Measurements from ENCODE around the gene TMEM202.

DNA sequence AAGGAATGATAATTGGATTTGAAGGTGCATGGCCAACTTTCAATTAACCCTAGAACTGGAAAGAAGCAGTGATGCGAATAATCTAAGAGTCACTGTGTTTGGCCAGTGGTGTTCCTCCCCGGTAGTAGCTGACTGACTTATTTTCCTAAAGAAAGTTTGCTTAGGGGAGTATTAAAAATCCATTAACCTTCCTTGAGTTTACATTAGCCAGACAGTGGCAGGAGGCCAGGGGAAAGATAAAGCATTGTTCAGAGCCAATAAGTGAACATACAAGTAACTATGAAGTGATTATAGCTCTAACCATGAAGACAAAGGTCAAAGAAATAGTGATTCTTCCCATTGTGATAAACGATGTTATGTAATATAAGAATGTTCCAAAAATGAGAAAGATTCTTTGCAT lies 8.9 kb upstream of the TMEM202 start:
- no peak for TF ChIP-seq EP300 (IDR thresholded peaks at IDR 0.05; ENCODE audit: low read depth in 2 of 2, low read length in 2 of 2)
- TF ChIP-seq EP300 (CRISPR knock-in tag; IDR thresholded peaks at IDR 0.05; ENCODE audit: borderline replicate concordance), result no peak
- no peak for TF ChIP-seq CBX2 (IDR thresholded peaks at IDR 0.05; ENCODE audit: low read depth, low read length)
- no peak for TF ChIP-seq CBX2 (CRISPR knock-in tag; IDR thresholded peaks at IDR 0.05; ENCODE audit: low read depth)
- no peak for TF ChIP-seq TOE1 (CRISPR knock-in tag; IDR thresholded peaks at IDR 0.05)
- TF ChIP-seq, protein P1, sequence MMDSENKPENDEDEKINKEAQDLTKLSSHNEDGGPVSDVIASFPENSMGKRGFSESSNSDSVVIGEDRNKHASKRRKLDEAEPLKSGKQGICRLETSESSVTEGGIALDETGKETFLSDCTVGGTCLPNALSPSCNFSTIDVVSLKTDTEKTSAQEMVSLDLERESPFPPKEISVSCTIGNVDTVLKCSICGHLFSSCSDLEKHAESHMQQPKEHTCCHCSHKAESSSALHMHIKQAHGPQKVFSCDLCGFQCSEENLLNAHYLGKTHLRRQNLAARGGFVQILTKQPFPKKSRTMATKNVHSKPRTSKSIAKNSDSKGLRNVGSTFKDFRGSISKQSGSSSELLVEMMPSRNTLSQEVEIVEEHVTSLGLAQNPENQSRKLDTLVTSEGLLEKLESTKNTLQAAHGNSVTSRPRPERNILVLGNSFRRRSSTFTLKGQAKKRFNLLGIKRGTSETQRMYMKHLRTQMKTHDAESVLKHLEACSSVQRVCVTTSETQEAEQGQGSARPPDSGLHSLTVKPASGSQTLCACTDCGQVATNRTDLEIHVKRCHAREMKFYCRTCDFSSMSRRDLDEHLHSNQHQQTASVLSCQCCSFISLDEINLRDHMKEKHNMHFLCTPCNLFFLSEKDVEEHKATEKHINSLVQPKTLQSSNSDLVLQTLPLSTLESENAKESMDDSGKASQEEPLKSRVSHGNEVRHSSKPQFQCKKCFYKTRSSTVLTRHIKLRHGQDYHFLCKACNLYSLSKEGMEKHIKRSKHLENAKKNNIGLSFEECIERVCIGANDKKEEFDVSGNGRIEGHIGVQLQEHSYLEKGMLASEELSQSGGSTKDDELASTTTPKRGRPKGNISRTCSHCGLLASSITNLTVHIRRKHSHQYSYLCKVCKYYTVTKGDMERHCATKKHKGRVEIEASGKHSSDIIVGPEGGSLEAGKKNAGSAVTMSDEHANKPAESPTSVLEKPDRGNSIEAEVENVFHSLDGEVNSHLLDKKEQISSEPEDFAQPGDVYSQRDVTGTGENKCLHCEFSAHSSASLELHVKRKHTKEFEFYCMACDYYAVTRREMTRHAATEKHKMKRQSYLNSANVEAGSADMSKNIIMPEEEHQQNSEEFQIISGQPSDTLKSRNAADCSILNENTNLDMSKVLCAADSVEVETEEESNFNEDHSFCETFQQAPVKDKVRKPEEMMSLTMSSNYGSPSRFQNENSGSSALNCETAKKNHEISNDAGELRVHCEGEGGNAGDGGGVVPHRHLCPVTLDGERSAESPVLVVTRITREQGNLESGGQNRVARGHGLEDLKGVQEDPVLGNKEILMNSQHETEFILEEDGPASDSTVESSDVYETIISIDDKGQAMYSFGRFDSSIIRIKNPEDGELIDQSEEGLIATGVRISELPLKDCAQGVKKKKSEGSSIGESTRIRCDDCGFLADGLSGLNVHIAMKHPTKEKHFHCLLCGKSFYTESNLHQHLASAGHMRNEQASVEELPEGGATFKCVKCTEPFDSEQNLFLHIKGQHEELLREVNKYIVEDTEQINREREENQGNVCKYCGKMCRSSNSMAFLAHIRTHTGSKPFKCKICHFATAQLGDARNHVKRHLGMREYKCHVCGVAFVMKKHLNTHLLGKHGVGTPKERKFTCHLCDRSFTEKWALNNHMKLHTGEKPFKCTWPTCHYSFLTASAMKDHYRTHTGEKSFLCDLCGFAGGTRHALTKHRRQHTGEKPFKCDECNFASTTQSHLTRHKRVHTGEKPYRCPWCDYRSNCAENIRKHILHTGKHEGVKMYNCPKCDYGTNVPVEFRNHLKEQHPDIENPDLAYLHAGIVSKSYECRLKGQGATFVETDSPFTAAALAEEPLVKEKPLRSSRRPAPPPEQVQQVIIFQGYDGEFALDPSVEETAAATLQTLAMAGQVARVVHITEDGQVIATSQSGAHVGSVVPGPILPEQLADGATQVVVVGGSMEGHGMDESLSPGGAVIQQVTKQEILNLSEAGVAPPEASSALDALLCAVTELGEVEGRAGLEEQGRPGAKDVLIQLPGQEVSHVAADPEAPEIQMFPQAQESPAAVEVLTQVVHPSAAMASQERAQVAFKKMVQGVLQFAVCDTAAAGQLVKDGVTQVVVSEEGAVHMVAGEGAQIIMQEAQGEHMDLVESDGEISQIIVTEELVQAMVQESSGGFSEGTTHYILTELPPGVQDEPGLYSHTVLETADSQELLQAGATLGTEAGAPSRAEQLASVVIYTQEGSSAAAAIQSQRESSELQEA (CRISPR knock-in tag; IDR thresholded peaks at IDR 0.05; ENCODE audit: not compliant biosample characterization), result no peak
- TF ChIP-seq ZNF331 (CRISPR knock-in tag; IDR thresholded peaks at IDR 0.05), result no peak
- no peak for TF ChIP-seq ZKSCAN1 (IDR thresholded peaks at IDR 0.05; ENCODE audit: low read length)
- TF ChIP-seq HIVEP1 (CRISPR knock-in tag; IDR thresholded peaks at IDR 0.05), result no peak
- no peak for TF ChIP-seq GTF2F1 (IDR thresholded peaks at IDR 0.05; ENCODE audit: low read length)
- TF ChIP-seq CENPX (CRISPR knock-in tag; IDR thresholded peaks at IDR 0.05), result no peak
- no peak for TF ChIP-seq ETV5 (CRISPR knock-in tag; IDR thresholded peaks at IDR 0.05; ENCODE audit: borderline replicate concordance)

All from HepG2 (cell line).